B cell (primary cell): ENCODE data around the gene KLK4.

Experiments used
- EZH2 ChIP-seq: IDR thresholded peaks from 2 replicates; pipeline ENCODE4 v1.6.1; 2012; ENCODE audit warnings: borderline replicate concordance, low read depth, mild to moderate bottlenecking, moderate library complexity, low read length; ENCODE audit not compliant: insufficient read depth, poor library complexity, severe bottlenecking
- TF ChIP-seq, protein P1 (sequence below): fragments of 200-600 bp; IDR thresholded peaks from one replicate; pipeline ENCODE4 v1.8.0; 2022; ENCODE audit warnings: antibody characterized with exemption, mild to moderate bottlenecking

DNA sequence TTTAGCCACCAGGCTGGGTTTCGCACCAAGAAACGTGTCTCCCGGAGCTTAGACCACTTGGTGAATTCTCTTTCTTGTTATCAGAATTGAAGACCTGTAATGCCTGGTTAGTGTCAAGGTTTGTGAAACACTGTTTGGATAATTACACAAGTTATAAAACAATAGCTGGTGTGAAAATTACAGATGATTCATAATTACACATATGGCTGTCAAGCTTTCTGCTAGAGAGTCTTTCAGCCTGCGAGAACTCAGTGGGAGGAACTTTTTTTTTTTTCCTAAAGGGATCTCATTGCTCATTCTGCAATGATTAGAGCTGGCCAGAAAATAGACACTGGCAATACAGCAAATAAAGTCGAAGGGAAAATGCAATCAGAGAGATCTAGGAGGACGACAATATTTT lies 13.4 kb upstream of the KLK4 start:
- TF ChIP-seq, protein P1, sequence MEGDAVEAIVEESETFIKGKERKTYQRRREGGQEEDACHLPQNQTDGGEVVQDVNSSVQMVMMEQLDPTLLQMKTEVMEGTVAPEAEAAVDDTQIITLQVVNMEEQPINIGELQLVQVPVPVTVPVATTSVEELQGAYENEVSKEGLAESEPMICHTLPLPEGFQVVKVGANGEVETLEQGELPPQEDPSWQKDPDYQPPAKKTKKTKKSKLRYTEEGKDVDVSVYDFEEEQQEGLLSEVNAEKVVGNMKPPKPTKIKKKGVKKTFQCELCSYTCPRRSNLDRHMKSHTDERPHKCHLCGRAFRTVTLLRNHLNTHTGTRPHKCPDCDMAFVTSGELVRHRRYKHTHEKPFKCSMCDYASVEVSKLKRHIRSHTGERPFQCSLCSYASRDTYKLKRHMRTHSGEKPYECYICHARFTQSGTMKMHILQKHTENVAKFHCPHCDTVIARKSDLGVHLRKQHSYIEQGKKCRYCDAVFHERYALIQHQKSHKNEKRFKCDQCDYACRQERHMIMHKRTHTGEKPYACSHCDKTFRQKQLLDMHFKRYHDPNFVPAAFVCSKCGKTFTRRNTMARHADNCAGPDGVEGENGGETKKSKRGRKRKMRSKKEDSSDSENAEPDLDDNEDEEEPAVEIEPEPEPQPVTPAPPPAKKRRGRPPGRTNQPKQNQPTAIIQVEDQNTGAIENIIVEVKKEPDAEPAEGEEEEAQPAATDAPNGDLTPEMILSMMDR, result no peak
- no peak for TF ChIP-seq EZH2
